Fibroblast of the aortic adventitia (primary cell): ENCODE results near the gene CENPH. TPM values are rescaled to one million over a fixed set of nuclear protein-coding genes. Genes with fewer than 3 reads are reported as not detected.
"Not testable (repeated sequence)": the region's sequence is repeated elsewhere in the genome, so short reads cannot be mapped to it uniquely, and the experiment has no call there.

ENCODE experiments used
- DNase-seq: peaks from one replicate; pipeline ENCODE4 v3.0.0-alpha.2; 2010; ENCODE audit warnings: low read depth
- H3K4me3 ChIP-seq: 2 replicates; pipeline ENCODE4 v1.5.1; 2011; ENCODE audit warnings: low read depth, mild to moderate bottlenecking, control low read depth, low read length, moderate library complexity
- CTCF ChIP-seq: IDR thresholded peaks from 2 replicates; pipeline ENCODE4 v1.5.1; 2011; ENCODE audit warnings: mild to moderate bottlenecking, low read length, control low read depth, inconsistent platforms; ENCODE audit not compliant: insufficient read depth
- small RNA-seq: library from RNA; depleted of rRNA; stranded (forward); fragments of <200 nt; gene quantifications from one replicate; pipeline ENCODE3, GENCODE V24; 2012
- total RNA-seq: library from RNA; depleted of rRNA; stranded (reverse); fragments of >200 nt; gene quantifications from 2 replicates; pipeline ENCODE4 v1.2.3, GENCODE V29; 2012; ENCODE audit warnings: low replicate concordance

Gene CENPH
- total RNA-seq, 1 donor = 20.2 TPM

DNA sequence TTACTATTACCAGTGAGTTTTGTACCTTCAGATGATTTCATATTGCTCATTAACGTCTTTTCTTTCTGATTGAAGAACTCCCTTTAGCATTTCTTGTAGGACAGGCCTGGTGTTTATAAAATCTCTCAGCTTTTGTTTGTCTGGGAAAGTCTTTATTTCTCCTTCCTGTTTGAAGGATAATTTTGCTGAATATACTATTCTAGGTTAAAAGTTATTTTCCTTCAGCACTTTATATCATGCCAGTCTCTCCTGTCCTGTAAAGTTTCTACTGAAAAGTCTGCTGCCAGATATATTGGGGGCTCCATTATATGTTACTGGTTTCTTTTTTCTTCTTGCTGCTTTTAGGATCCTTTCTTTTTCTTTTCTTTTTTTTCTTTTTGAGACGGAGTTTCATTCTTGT lies 58.6 kb downstream of the CENPH start:
- no peak overlapping the region for H3K4me3 ChIP-seq
- TF ChIP-seq CTCF = no peak
- no peak for DNase-seq

- TF ChIP-seq CTCF = no peak
These were observed 61.2 kb downstream of the CENPH start for GRCh38 chr5:69250593-69250992.

GRCh38 chr5:69252437-69252836 lies 63.1 kb downstream of the CENPH start:
- no peak for TF ChIP-seq CTCF
- no peak for DNase-seq
- H3K4me3 ChIP-seq = no peak overlapping the region

More at GRCh38 chr5:69250593-69250992, 61.2 kb downstream of the CENPH start:
- H3K4me3 ChIP-seq = no peak overlapping the region
- DNase-seq = no peak

DNA sequence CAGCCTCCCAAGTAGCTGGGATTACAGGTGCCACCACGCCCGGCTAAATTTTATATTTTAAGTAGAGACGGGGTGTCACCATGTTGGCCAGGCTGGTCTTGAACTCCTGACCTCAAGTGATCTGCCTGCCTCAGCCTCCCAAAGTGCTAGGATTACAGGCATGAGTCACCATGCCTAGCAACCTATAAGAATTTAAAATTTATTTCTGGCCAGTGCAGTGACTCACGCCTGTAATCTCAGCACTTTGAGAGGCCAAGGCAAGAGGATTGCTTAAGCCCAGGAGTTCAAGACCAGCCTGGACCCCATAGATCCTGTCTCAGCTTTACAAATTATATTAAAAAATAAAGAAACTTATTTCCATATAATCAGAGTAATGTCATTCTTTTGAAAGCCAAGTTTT lies 66.6 kb downstream of the CENPH start:
- H3K4me3 ChIP-seq, DNase-seq: not testable (repeated sequence)

DNA sequence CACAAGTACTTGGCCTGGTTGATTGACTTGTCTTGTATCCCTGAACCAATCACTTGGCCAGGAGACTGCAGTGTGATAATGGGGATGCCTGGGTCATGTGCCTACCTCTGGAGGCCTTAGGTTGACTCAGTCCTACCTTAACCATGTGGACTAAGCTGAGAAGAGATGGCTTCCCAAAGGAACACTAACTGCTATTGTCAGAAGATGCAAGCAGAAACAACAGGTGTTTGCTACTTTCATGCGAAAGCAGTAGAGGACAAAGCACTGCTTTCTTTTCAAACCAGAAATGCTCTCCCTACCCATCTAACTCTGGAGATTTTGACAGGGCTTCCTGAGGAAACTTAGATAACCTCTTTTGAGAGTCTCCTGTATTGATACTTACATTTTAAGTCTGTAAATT lies 68.2 kb downstream of the CENPH start:
- no peak for DNase-seq
- TF ChIP-seq CTCF = no peak

More for the DNA sequence above, 68.2 kb downstream of the CENPH start:
- no peak overlapping the region for H3K4me3 ChIP-seq

Small RNAs within 50 kb of the gene (small RNA-seq; reads per million reads assigned to genes)
- not detected for gene SNORA50D

Other genes starting within 250 kb of the CENPH start
- gene SLC30A5, start 95.6 kb upstream of the CENPH start, total RNA-seq = 28.5 and 52.8 TPM in 2 replicates
- gene CCNB1, start 22.4 kb upstream of the CENPH start, total RNA-seq = 16.4 and 51.7 TPM in 2 replicates
- 22.0 and 50.8 TPM in 2 replicates for gene CDK7, start 45.3 kb downstream of the CENPH start, total RNA-seq
- gene CCDC125, start 143.2 kb downstream of the CENPH start, total RNA-seq = 8.8 and 9.6 TPM in 2 replicates
- gene AK6, start 179.9 kb downstream of the CENPH start, total RNA-seq = 47.3 and 55.2 TPM in 2 replicates
- 29.3 and 86.2 TPM in 2 replicates for gene TAF9, start 179.9 kb downstream of the CENPH start, total RNA-seq
- 26.1 and 28.6 TPM in 2 replicates for gene RAD17, start 180.2 kb downstream of the CENPH start, total RNA-seq
- 0.63 and 0.65 TPM in 2 replicates for gene MARVELD2, start 225.5 kb downstream of the CENPH start, total RNA-seq